Thoracic aorta (tissue), 2 donors: ENCODE measurements around the gene SDK2. TPM values are rescaled to one million over a fixed set of nuclear protein-coding genes. Genes with fewer than 3 reads are reported as not detected.
"Not testable (repeated sequence)": the region's sequence is repeated elsewhere in the genome, so short reads cannot be mapped to it uniquely, and the experiment has no call there.

Experiments used
- ATAC-seq: fragments of 150-250 bp; one replicate; pipeline ENCODE4 v1.8.0; 2017; ENCODE audit warnings: low read depth; ENCODE audit not compliant: insufficient number of reproducible peaks, low FRiP score
- DNase-seq: peaks from one replicate; pipeline ENCODE4 v3.0.0-alpha.2; 2020; ENCODE audit warnings: low spot score
- H3K27ac ChIP-seq, 2 donors: fragments of 200-600 bp; sonication (generic); 1 replicate in 1 of 2; 2 replicates in 1 of 2; pipeline ENCODE4 v1.5.1; 2016; ENCODE audit warnings: mild to moderate bottlenecking in 2 of 2, moderate library complexity in 2 of 2
- H3K27me3 ChIP-seq: fragments of 200-600 bp; sonication (generic); replicated peaks from 2 replicates; pipeline ENCODE4 v1.6.0; 2016; ENCODE audit warnings: mild to moderate bottlenecking; ENCODE audit not compliant: insufficient read depth
- H3K36me3 ChIP-seq: fragments of 200-600 bp; sonication (generic); one replicate; pipeline ENCODE4 v1.5.1; 2016
- H3K4me1 ChIP-seq, 2 donors: fragments of 200-600 bp; sonication (generic); 1 replicate in 1 of 2; 2 replicates in 1 of 2; pipeline versions ENCODE4 v1.5.1 to v1.6.0; 2016; ENCODE audit warnings: low read depth in 2 of 2, mild to moderate bottlenecking in 1 of 2; ENCODE audit not compliant: control insufficient read depth in 1 of 2
- H3K4me3 ChIP-seq: fragments of 200-600 bp; sonication (generic); 2 replicates; pipeline ENCODE4 v1.5.1; 2016; ENCODE audit warnings: mild to moderate bottlenecking
- H3K9me3 ChIP-seq: fragments of 200-600 bp; sonication (generic); 2 replicates; pipeline ENCODE4 v1.5.1; 2016
- CTCF ChIP-seq: fragments of 200-600 bp; sonication (generic); IDR thresholded peaks from one replicate; pipeline ENCODE4 v1.5.1; 2019; ENCODE audit warnings: antibody characterized with exemption
- total RNA-seq, 2 donors: library from RNA; depleted of rRNA; stranded (reverse); fragments of >200 nt; gene quantifications; one replicate each; pipeline versions ENCODE4 v1.1.0 to v1.2.3, GENCODE V29; 2016

Gene SDK2
- total RNA-seq, 2 donors from 2014 or later, result 6.0 to 8.9 TPM

- Histone ChIP-seq H3K4me1 (peaks cover 8 to 35% of the 10 kb centered on the region in 2 donors), H3K36me3 (no peaks in the 10 kb centered on the region), H3K4me3 (no peak overlapping the region), H3K27me3 (no peaks in the 10 kb centered on the region), H3K27ac (no peak overlapping the region), H3K9me3 (no peaks in the 10 kb centered on the region)
- DNase-seq (no peak), ATAC-seq (no peak)
- TF ChIP-seq CTCF, result no peak
Observed at GRCh38 chr17:73335591-73336407, 308.4 kb downstream of the SDK2 start.

DNA sequence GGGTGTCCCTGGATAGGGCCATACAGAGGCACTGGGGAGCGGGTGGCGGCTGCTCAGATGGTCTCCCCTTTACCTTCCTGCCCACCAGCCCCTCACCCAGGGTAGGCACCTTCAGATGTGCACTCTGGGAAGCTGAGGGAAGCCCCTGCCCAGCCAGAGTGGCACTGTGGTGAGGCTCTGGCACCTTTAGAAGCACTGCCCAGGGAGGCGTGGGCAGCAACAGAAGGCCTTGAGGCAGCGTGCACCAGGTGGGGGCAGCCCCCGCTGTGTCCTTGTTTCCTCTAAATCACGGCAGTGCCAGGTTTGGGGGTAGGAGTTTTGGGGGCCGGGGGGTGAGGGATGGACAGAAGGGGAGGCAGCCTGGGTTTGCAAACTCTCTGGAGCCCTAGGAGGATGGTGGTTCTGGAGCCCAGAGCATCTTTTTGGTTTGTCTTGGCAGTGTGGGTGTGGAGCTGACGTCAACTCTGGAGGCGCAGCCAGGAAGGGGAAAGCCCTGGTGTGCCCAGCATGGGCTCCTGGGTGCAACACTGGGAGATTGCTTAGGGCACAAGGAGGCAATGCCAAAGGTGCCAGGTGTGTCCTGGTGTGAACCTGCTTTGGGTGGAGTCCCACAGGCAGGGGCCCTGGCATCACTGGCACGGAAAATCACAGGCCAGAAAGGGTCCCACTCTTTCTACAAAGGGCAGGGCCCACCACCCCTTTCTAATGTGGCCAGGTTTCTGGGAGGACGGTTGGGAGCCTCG lies 309.3 kb downstream of the SDK2 start:
- H3K4me1 ChIP-seq, result peaks cover 7 to 31% of the 10 kb centered on the region in 2 donors
- no peaks in the 10 kb centered on the region for H3K9me3 ChIP-seq
- H3K27me3 ChIP-seq, result no peaks in the 10 kb centered on the region
- no peak for ATAC-seq
- no peak for TF ChIP-seq CTCF
- no peak overlapping the region for H3K4me3 ChIP-seq
- H3K36me3 ChIP-seq, result no peaks in the 10 kb centered on the region
- DNase-seq, result no peak
- no peak overlapping the region for H3K27ac ChIP-seq

DNA sequence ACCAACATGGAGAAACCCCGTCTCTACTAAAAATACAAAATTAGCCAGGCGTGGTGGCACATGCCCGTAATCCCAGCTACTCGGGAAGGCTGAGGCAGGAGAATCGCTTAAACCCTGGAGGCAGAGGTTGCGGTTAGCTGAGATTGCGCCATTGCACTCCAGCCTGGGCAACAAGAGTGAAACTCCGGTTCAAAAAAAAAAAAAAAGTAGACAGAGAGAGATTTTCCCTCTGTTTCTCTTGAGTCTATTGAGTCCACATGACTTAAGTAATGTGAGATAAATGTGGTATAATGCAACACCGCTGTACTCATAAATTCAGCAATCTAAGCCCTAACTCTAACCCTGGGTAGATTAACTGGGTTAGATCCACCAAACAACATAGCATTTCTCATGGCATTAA lies 310.8 kb downstream of the SDK2 start:
- H3K4me1 ChIP-seq, result peaks cover 5 to 19% of the 10 kb centered on the region in 2 donors
- H3K27ac ChIP-seq, ATAC-seq, H3K4me3 ChIP-seq, H3K36me3 ChIP-seq, H3K9me3 ChIP-seq, DNase-seq, H3K27me3 ChIP-seq: not testable (repeated sequence)

DNA sequence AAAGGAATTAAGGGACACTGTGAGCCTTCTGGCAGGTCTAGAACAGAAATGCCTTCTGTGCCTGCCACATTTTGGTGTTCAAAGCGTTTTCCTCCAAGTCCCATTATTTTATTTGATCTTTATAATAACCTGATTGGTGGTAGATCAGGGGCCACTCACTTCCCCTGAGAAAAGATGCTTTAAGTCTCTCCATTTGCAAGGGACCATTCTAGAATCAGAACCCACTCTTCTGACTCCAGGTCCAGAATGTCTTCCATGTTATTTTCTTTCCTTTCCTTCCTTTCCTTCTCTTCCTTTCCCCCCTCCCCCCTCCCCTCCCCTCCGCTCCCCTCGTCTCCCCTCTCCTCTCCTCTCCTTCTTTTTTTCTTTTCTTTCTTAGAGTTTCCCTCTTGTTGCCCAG lies 313.2 kb downstream of the SDK2 start:
- DNase-seq, result no peak
- H3K27me3 ChIP-seq, result no peaks in the 10 kb centered on the region
- no peaks in the 10 kb centered on the region for H3K9me3 ChIP-seq
- peaks cover 0 to 8% of the 10 kb centered on the region in 2 donors for H3K4me1 ChIP-seq
- H3K27ac ChIP-seq, result no peak overlapping the region
- no peak for ATAC-seq
- no peaks in the 10 kb centered on the region for H3K36me3 ChIP-seq
- no peak for TF ChIP-seq CTCF
- no peak overlapping the region for H3K4me3 ChIP-seq

DNA sequence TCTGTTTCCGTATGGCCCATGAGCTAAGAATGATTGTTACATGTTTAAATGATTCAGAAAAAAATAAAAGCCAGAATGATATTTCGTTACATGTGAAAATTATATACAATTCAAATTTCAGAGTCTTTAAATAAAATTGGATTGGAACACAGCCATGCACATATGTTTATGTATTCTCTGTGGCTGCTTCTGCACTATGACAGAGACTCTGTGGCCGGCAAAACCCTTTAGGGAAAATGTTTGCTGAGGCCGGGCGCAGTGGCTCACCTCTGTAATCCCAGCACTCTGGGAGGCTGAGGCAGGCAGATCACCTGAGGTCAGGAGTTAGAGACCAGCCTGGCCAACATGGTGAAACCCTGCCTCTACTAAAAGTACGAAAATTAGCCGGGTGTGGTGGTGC lies 316.6 kb downstream of the SDK2 start:
- TF ChIP-seq CTCF, result no peak
- H3K4me3 ChIP-seq, result no peak overlapping the region
- H3K27me3 ChIP-seq, result no peaks in the 10 kb centered on the region
- no peaks in the 10 kb centered on the region for H3K36me3 ChIP-seq
- no peak for ATAC-seq
- H3K27ac ChIP-seq, result no peak overlapping the region
- DNase-seq, result no peak
- H3K9me3 ChIP-seq, result no peaks in the 10 kb centered on the region
- H3K4me1 ChIP-seq, result peaks cover 0 to 10% of the 10 kb centered on the region in 2 donors
